HPDE6-E6E7 (cell line): Measurements from ENCODE around the gene ATCAY.
A peak's percentile ranks its signal among the peaks of the same experiment; 100 is the strongest.
"Not testable (repeated sequence)": the region's sequence is repeated elsewhere in the genome, so short reads cannot be mapped to it uniquely, and the experiment has no call there.

ENCODE experiments used
- DNase-seq: peaks from one replicate; pipeline ENCODE4 v3.0.0; 2011; ENCODE audit warnings: missing footprints; ENCODE audit errors: extremely low spot score

Gene ATCAY

DNA sequence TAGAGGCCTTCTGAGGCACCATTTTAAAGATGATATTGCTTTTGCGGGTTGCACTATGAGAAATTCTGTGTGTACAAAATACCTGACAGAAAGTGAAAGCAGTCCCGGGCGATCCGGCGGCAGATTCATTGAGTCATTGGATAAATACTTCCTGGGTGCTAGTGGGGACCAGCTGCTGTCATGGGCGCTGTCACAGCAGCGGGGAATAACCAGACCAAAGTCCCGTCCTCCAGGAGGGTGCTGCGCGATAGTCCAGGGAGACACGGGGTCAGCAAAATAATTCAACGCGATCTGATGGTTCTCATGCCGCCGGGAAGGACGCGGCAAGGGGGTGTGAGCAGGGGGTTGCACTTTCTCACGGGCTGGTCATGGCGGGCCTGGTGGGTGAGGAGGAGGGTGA, 25.2 kb upstream of the ATCAY start:
- DNase-seq, result no peak

DNA sequence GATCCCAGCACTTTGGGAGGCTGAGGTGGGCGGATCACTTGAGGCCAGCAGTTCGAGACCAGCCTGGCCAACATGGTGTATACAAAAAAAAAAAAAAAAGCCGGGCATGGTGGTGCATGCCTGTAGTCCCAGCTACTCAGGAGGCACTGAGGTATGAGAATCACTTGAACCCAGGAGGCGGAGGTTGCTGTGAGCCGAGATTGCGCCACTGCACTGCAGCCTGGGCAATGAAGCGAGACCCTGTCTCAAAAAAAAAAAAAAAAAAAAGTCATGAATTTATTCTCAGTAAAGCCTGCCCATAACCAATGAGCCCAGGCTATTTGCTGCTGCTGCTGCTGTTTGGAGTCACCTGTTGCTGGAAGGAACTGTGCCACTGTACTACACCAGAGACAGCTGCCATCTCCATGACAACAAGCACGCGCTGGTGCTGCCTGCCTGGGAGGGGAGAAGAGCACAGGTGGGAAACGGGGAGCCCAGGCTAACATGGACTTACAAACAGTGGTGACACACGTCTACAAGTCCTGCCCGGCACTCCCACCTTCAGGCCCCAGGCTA, 23.0 kb upstream of the ATCAY start:
- DNase-seq, result no peak

DNA sequence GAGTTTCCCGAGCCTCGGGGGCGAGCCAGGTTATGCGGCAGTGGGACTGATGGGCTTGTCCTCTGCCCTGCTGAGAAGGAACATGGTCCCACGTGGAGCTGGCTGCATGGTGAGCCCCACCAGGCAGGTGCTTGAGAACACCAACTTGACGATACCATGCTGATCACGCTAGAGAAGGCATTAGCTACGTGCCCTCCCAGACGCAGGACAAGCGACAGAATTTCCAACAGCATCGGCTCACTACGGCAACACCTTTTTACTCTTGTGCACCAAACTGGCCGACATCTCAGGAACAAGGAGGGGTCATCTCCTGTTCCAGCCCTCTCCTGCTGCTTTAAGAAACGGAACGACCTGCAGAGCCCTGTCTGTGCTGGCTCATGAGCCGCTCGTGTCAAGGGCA, 20.0 kb upstream of the ATCAY start:
- DNase-seq, result no peak

DNA sequence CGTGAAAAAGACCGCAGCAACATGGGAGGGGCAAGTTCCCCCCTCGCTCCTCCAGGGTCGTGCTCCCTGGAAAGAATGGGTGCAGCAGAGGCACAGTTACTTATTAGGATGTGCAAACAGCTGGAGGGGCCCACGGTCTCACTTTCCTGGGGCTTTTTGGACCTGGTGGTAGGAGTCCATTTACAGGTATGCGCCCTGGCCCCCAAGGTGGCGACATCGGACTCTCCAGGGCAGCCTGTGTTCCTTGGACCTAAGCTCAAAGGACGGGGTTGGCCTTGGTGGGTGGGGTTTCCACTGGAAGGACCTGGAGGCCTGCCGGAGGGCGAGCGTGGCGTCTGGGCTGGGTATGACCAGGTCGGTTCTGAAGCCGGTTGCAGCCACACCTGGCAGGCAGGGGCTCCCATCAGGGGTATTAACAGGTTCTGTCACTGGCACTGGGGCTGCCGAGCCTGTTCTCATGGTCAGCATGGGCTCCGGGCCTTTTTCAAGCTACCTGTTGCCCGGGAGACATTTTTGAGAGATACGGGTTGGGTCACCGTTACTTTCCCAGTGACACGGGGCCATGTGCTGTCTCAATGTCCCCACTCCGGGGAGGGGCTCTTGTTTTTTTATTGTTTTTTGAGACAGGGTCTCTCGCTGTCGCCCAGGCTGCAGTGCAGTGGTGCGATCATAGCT, 17.5 kb upstream of the ATCAY start:
- DNase-seq, result no peak

DNA sequence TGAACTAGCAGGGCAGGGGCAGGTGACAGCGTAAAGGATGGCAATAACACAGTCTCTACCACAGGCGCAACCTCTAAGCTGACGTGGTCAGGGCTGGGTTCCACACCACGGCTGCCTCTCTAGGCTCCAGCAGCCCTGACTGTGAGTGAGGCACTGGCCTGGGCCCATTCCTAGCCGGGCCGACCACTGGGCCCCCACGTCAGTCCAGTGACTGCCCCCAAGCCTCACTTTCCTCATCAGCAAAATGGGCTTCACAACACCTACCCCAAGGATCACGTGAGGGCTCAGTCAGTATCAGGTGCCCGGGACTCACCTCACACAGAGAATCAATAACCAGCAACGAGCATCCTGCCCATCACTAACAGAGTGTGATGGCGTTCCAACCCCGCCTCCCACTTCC, 16.8 kb upstream of the ATCAY start:
- DNase-seq, result no peak

DNA sequence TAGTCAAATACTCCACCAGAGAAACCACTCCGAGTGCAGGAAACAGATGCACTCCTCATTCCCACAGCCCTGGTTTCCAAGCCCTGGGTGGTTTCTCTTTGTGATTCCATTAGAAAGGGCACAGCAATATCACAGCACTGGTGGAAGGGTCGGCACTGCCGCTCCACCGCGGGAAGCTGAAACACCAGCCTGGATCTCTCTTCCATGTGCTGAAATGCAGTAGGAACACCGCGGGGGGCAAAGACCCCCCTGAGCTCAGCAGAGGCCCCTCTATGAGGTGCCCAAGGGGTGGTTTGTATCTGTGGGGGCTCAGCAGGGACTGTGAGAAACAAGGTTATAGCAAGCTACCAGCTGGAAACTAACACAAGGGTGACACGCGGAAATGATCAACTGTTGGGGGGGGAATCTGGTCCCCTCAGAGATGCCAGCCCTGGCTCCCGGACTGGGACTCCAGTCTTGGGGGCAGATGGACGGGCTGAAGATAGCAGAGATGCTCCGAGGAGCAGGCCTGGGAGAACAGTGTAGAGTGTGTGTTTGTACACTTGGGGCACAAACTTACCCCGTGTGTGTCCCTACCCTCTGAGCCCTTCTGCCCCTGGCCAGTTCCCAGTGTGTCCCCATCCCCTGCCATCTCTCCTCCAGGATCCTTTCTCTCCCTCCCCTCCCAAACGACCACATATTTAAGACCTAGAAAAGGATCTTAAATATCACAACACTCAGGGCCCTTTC, 13.4 kb upstream of the ATCAY start:
- no peak for DNase-seq

DNA sequence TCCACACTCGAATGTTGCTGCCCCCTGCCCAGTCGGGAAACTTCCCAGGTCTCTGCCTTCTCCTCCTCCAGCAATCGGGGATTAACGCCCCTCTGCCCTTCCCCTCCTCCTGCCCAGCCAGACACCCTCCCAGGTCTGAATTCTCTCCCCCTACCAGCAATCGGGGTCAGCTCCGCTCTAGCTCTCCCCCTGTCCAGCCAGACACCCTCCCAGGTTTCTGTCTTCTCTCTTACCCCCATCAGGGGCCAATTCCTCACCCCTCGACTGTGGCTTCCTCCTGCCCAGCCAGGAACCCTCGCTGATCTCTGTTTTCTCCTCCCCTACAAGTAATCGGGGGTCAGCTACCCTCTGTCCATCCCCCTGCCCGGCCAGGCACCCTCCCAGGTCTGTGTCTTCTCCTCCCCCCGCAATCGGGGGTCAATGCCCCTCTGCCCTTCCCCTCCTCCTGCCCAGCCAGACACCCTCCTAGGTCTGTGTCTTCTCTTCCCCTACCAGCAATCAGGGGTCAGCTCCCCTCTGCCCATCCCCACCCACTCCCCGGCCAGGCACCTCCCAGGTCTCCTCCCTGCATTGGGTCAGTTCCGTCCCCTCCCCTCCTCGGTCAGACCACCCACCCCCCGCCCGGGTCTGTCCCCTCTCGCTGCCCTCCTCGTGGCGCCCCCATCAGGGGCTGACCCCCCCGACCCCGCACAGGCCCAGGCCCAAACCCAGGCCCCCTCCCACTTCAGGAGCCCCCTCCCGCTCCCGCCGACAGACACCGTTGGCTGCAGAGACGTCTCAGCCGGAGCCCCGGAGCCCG, 12.3 kb upstream of the ATCAY start:
- DNase-seq, result no peak

DNA sequence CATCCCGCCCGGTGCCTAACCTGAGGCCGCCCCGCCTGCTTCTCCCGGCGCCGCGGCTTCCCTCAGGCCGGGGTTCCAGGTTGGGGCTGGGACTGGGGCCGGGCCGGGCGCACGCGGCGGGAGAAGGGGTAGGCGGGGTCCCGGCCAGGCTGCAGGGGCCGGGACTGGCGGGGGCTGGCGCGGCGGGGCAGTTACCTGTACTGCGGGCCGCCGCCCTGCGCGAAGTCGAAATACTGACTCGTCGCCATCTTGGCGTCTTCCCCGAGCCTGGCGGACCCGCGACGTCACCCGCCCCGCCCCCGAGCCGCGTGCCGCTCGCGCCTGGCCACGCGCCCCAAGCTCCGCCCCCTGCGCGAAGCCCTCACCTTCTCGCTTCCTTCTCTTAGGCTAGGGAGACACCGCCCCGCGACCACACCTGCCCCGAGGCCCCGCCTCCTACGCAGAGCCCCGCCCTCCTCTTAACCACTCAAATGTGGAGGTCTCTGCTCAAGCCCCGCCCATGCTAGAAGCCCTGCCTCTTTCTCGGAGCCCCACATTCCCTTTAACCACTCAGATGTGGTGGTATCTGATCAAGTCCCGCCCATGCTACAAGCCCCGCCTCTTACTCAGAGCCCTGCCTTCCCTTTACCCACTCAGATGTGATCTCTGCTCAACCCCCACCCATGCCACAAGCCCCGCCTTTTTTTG, 11.6 kb upstream of the ATCAY start, which contains the start of gene ZFR2:
ZFR2 (minus strand) TSS at position 269 of the 687 bp plus-strand sequence; CDS start at position 248, 21 bp downstream.
- peak; percentile 87 for DNase-seq

DNA sequence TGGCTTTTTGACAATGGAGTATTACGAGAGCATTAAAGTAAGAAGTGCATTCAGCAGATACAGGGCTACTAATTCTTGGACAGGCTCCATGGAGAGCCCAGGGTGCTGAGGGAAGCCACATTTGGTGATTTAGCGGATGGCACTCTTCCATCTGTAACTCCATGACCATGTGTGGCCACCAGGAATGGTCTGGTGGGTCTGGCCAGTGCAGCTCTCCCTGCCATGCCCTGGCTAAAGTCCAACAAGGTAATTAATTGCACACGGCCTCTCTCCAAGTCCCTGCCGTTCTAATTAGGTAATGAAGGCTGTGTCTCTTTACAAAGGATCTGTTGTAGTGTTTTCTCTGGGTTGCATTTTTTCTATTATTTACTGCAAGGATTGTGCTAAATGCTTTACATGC, 7.3 kb upstream of the ATCAY start:
- DNase-seq, result no peak

DNA sequence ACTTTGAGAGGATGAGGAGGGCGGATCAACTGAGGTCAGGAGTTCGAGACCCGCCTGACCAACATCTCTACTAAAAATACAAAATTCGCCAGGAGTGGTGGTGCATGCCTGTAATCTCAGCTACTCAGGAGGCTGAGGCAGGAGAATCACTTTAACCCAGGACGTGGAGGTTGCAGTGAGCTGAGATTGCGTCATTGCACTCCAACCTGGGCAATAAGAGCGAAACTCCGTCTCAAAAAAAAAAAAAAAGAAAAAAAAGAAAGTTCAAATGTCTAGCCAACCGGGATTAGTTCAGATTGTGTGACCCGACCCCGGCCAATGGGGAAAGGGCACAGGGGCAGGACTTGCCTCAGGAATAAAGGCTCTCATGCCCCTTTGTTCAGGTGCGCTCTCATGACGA, 5.8 kb upstream of the ATCAY start:
- DNase-seq, result not testable (repeated sequence)

DNA sequence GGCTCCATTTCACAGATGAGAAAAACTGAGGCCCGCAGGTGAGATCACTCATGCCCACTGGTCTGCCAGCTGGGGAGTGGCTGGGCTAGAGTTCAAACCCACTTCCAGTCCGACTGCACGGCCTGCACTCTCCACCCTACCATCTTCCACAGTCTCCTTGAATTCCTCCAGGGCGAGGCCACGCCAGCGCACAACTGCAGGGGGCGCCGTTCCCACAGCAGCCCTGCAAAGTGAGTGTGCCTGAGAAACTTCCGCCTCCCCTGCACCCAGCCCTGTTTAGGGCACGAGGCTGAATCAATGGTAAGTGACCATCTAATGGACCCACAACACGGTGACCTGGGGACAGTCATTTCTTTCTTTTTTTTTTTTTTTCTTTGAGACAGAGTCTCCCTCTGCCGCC, 829 bp upstream of the ATCAY start:
- no peak for DNase-seq

DNA sequence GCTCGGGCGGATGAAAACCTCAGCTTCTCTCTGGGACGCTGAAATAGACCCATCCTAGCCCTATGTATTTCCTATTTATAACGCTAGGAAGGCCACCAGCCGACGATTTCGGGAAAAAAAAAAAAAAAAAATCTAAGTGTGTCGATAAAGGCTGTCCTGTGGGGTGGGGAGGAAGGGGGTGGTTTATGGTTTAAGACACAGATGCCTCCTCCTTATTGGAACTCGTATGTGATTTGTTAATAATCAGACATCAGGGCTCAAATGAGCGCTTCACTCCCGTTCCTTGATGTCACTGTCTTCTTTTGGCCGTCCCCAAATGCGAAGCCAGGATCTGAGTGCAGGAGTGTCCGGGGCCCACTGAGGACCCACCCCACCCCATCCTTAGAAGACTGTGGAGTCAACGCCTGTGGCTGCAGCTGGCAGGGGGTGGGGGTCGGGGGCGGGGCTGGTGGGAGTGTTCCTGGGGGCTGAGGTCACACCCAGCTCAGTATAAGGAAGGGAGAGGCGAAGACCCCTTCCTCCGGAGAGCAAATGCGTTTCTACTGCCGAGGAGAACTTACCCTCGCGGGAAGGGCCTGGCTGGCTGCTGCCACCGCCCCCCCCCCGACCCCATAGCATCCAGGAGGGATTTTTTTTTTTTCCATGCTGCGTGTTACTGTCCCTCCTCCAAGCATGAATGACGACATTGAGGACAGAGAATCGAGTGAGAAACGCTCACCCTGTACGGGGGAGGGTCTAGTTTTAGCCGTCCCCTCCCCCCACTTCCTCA, 971 bp downstream of the ATCAY start:
- no peak for DNase-seq

DNA sequence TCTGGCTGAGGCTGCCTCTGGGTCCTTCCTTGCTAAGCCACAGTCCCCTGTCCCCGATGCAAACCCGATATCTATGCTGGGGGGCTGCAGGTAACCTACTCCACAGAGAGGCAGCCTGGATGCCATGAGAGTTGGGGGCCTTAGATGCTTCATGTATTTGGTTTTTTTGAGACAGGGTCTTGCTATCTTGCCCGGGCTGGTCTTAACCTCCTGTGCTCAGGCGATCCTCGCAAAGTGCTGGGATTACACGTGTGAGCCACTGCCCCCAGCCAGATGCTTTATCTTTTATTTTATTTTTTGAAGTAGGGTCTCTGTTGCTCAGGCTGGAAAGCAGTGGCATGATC, 1.5 kb downstream of the ATCAY start:
- DNase-seq, result no peak

DNA sequence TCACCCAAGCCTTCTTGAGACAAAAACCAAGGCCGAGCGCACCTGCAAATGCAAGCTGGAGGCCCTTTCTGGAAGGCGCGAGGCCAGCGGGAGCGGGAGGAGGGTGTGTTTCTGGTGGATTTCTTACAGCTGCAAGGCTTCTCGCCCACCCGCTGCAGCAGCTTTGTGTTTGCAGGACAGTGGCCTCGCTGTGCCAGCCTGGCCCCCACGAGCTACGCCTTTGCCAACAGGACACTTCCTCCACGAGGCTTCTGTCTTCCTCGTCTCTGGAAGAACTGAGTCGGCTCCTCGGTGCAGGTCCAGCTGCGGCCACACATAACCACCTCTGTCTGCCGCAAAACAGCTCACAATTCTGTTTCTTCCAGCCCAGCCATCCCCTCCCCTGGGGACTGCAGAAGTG, 10.1 kb downstream of the ATCAY start:
- DNase-seq, result no peak

DNA sequence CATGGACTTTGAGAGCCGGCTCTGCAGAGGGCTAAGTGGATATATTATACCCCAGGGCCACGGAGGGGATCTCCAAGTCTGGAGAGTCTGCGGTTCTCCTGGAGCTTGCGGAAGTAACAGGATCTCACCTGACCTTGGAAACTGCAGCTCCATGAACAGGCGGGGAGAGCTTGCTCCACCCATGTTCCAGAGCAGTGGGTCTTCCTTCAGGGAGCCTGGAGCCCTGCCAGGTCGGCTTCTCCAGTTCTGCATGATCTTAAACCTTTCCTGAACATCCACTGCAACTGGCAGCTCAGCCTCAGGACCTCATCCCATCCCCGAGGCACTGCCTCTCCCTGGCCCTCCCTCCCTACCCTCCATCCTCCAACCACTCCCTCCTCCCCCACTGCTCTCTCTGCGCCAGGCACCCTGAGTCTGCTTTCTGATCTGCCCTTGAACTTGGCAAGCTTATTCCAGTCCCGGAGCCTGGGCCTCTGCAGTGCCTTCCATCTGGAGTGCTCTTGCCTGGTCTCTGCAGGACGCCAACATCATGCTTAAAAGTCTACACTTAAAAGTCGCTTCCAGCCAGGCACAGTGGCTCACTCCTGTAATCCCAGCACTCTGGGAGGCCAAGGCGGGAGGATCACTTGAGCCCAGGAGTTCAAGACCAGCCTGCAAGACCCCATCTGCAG, 13.2 kb downstream of the ATCAY start:
- no peak for DNase-seq

DNA sequence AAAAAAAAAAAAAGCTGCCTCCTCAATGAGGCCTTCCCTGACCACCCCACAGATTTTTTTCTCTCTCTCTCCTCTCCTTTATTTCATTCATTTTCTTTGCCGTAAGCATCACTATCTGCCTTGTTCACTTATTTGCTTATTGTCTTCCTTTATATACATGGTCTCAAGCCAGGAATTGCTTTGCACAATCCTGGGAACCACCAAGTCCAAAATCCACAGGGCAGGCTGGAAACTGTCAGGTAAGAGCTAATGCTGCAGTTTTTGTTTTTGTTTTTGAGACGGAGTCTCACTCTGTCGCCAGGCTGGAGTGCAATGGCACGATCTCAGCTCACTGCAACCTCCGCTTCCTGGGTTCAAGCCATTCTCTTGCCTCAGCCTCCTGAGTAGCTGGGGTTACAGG, 14.5 kb downstream of the ATCAY start:
- not testable (repeated sequence) for DNase-seq

DNA sequence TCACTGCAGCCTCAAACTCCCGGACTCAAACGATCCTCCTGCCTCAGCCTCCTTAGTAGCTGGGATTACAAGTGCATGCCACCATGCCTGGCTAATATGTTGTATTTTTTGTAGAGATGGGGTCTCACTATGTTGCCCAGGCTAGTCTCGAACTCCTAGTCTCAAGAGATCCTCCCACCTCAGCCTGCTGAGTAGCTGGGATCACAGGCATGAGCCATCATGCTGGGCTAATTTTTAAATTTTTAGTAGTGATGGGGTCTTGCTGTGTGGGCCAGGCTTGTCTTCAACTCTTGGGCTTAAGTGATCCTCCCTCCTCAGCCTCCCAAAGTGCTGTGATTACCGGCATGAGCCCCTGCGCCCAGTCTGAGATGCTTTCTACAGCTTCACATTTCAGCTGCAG, 15.3 kb downstream of the ATCAY start:
- no peak for DNase-seq

DNA sequence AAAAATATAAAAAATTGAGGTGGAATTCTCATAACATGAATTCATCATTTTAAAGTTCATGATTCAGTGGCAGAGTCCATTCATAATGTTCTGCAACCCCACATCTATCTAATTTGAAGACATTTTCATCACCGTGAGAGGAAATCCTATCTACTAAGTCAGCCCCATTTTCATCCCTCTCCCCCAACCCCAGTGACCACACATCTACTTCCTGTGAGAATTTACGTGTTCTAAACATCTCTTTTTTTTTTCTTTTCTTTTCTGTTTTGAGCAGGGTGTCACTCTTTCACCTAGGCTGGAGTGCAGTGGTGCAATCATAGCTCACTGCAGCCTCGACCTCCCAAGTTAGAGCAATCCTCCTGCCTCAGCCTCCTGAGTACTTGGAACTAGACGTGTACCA, 17.5 kb downstream of the ATCAY start:
- no peak for DNase-seq

DNA sequence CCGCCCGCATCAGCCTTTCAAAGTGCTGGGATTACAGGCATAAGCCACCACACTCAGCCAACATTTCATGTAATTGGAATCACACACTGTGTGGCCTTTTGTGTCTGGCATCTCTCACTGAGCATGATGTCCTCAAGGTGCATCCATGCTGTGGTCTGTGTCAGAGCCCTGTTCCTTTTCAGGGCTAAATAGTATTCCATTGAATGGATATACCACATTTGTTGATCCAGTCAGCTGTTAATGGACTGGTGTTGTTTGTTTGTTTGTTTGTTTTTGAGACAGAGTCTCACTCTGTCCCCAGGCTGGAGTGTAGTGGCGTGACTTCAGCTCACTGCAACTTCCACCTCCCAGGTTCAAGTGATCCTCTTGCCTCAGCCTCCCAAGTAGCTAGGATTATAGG, 17.9 kb downstream of the ATCAY start:
- DNase-seq, result no peak

DNA sequence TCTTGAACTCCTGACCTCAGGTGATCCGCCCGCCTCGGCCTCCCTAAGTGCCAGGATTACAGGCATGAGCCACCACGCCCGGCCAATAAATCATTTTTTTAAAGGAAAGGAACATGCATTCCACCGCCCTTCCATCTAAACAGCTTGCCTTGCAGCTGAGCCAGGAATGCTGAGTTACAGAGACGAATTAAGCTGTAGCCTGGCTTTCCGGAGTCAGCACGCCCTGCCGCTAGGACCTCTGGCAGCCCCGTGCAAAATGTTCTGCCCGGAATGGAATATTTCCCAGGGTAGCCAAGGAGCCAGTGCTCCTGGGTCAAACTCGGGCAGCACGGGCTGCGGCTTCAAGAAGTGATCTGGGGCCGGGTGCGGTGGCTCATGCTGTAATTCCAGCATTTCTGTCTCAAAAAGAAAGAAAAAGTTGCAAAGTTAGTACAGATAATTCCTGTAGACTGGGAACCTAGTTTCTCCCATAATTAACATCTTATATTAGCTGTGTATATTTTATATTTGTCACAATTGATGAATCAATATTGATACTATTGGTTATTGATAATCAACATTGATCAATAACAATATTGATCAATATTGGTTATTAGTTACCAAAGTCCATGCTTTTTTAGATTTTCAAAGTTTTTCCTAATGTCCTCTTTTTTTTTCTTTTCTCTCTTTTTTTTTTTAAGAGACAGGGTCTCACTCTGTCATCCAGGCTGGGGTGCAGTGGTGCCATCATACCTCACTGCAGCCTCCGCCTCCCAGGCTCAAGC, 19.2 kb downstream of the ATCAY start:
- no peak for DNase-seq
